Neural cell (in vitro differentiated cells): Measurements from ENCODE around the gene PCNA. TPM values are rescaled to one million over a fixed set of nuclear protein-coding genes. Genes with fewer than 3 reads are reported as not detected.

ENCODE experiments used
- H2AFZ ChIP-seq: fragments of 200-600, 300-800 bp; sonication (generic), shearing (Covaris generic); 2 replicates; pipeline ENCODE4 v1.6.0; 2014; ENCODE audit warnings: low read depth, mild to moderate bottlenecking, antibody characterized with exemption, low read length, moderate library complexity
- H3F3A ChIP-seq: fragments of 200-600 bp; shearing (Covaris generic); 2 replicates; pipeline ENCODE4 v1.6.1; 2016; ENCODE audit warnings: mild to moderate bottlenecking, moderate library complexity, mixed read lengths, antibody characterized with exemption, low read length; ENCODE audit not compliant: insufficient read depth, poor library complexity, severe bottlenecking
- H3K27ac ChIP-seq: fragments of 200-600, 300-800 bp; sonication (generic), shearing (Covaris generic); 2 replicates; pipeline ENCODE4 v1.5.1; 2014; ENCODE audit warnings: mild to moderate bottlenecking, low read length, moderate library complexity
- H3K27me3 ChIP-seq: fragments of 300-800, 200-600 bp; sonication (generic), shearing (Covaris generic); 2 replicates; pipeline ENCODE4 v1.6.0; 2014; ENCODE audit warnings: mild to moderate bottlenecking, low read depth, low read length, moderate library complexity; ENCODE audit not compliant: insufficient read depth
- H3K36me3 ChIP-seq: fragments of 300-800, 200-600 bp; sonication (generic), shearing (Covaris generic); 2 replicates; pipeline ENCODE4 v1.5.1; 2014; ENCODE audit warnings: mild to moderate bottlenecking, antibody characterized with exemption, low read length, moderate library complexity; ENCODE audit not compliant: insufficient read depth
- H3K4me2 ChIP-seq: fragments of 300-800, 200-600 bp; sonication (generic), shearing (Covaris generic); 2 replicates; pipeline ENCODE4 v1.6.0; 2014; ENCODE audit warnings: mild to moderate bottlenecking, low read length
- H3K4me3 ChIP-seq: fragments of 300-800, 200-600 bp; sonication (generic), shearing (Covaris generic); 2 replicates; pipeline ENCODE4 v1.5.1; 2014; ENCODE audit warnings: mild to moderate bottlenecking, low read length, moderate library complexity
- H3K79me2 ChIP-seq: fragments of 200-600 bp; shearing (Covaris generic); replicated peaks from 2 replicates; pipeline ENCODE4 v1.6.0; 2014; ENCODE audit warnings: mild to moderate bottlenecking, low read length, moderate library complexity; ENCODE audit not compliant: insufficient read depth
- H3K9ac ChIP-seq: fragments of 300-800, 200-600 bp; sonication (generic), shearing (Covaris generic); 2 replicates; pipeline ENCODE4 v1.6.1; 2016; ENCODE audit warnings: mild to moderate bottlenecking, low read length, mixed read lengths
- H3K9me2 ChIP-seq: fragments of 200-600 bp; shearing (Covaris generic); 2 replicates; pipeline ENCODE4 v1.6.1; 2016; ENCODE audit warnings: mild to moderate bottlenecking, low read length, mixed read lengths; ENCODE audit not compliant: insufficient read depth
- H3K9me3 ChIP-seq: fragments of 200-600, 300-800 bp; sonication (generic), shearing (Covaris generic); 2 replicates; pipeline ENCODE4 v1.6.1; 2016; ENCODE audit warnings: mild to moderate bottlenecking, mixed run types, low read length, moderate library complexity, mixed read lengths
- H4K20me1 ChIP-seq: fragments of 200-600 bp; shearing (Covaris generic); 2 replicates; pipeline ENCODE4 v1.6.1; 2016; ENCODE audit warnings: mild to moderate bottlenecking, mixed run types; ENCODE audit not compliant: insufficient read depth
- EP300 ChIP-seq: fragments of 450-650 bp; conservative IDR thresholded peaks from 2 replicates; pipeline ENCODE4 v1.6.1; 2014; ENCODE audit warnings: antibody characterized with exemption, mild to moderate bottlenecking, moderate library complexity; ENCODE audit not compliant: poor library complexity, severe bottlenecking
- EZH2 ChIP-seq: fragments of 200-600, 300-800 bp; shearing (Covaris generic), sonication (generic); IDR thresholded peaks from 2 replicates; pipeline ENCODE4 v1.6.1; 2014; ENCODE audit warnings: antibody characterized with exemption, low read length, borderline replicate concordance, mild to moderate bottlenecking; ENCODE audit not compliant: insufficient read depth, poor library complexity, severe bottlenecking
- MXI1 ChIP-seq: fragments of 450-650 bp; conservative IDR thresholded peaks from 2 replicates; pipeline ENCODE4 v1.6.1; 2014; ENCODE audit warnings: antibody characterized with exemption, mild to moderate bottlenecking; ENCODE audit not compliant: poor library complexity, severe bottlenecking
- POLR2AphosphoS5 ChIP-seq: IDR thresholded peaks from 2 replicates; pipeline ENCODE4 v1.6.1; 2012
- RAD21 ChIP-seq: fragments of 450-650 bp; conservative IDR thresholded peaks from 2 replicates; pipeline ENCODE4 v1.6.1; 2014; ENCODE audit warnings: antibody characterized with exemption, mild to moderate bottlenecking, moderate library complexity
- SMC3 ChIP-seq: fragments of 450-650 bp; conservative IDR thresholded peaks from 2 replicates; pipeline ENCODE4 v1.6.1; 2014; ENCODE audit warnings: antibody characterized with exemption, mild to moderate bottlenecking, moderate library complexity; ENCODE audit not compliant: poor library complexity
- TAF1 ChIP-seq: IDR thresholded peaks from 2 replicates; pipeline ENCODE4 v1.6.1; 2012; ENCODE audit warnings: low read depth
- polyA plus RNA-seq: library from polyadenylated mRNA; depleted of rRNA; stranded (reverse); fragments of >200 nt; gene quantifications from 2 replicates; pipeline ENCODE4 v1.2.3, GENCODE V29; 2014
- TF ChIP-seq, protein P1 (sequence below): IDR thresholded peaks from 2 replicates; pipeline ENCODE4 v1.6.1; 2012; ENCODE audit warnings: borderline replicate concordance
- TF ChIP-seq, protein P2 (sequence below): fragments of 450-650 bp; IDR thresholded peaks from 2 replicates; pipeline ENCODE4 v1.5.1; 2014; ENCODE audit warnings: antibody characterized with exemption, mild to moderate bottlenecking, moderate library complexity; ENCODE audit not compliant: poor library complexity, severe bottlenecking

Gene PCNA
- polyA plus RNA-seq, 1 donor from 2014 or later, result 165 TPM

DNA sequence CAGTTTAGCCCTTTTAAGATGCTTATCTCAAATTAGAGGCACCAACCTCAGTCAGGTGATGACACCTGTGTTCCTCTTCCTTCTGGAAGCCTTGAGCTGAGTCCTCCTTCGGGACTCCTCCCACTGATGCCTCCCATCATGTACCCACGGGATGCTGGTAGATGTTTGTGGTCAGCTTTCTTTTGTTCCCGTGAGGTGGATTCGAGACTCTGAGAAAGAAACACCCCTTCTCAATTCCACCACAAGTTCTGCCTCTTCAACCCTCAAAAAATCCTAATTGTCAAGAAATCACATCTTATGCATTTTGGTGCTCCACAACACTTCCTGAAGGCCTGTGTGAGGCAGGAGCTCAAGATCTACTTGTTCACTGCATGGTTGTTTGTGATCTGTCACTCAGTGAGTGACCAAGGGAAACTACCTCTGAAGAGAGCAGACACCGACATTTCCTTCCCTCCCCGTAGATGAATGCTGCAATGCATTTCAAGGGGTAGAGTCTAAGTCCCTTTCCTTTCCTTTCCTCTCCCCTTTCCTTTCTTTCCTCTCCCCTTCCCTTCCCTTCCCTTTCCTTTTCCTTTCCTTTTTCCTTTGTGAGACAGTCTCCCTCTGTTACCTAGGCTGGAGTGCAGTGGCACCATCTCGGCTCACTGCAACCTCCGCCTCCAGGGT lies 50.5 kb downstream of the PCNA start:
- TF ChIP-seq TAF1, result no peak
- TF ChIP-seq SMC3, result no peak
- TF ChIP-seq EP300, result no peak
- TF ChIP-seq RAD21, result no peak
- no peak for TF ChIP-seq POLR2AphosphoS5
- TF ChIP-seq, protein P1, sequence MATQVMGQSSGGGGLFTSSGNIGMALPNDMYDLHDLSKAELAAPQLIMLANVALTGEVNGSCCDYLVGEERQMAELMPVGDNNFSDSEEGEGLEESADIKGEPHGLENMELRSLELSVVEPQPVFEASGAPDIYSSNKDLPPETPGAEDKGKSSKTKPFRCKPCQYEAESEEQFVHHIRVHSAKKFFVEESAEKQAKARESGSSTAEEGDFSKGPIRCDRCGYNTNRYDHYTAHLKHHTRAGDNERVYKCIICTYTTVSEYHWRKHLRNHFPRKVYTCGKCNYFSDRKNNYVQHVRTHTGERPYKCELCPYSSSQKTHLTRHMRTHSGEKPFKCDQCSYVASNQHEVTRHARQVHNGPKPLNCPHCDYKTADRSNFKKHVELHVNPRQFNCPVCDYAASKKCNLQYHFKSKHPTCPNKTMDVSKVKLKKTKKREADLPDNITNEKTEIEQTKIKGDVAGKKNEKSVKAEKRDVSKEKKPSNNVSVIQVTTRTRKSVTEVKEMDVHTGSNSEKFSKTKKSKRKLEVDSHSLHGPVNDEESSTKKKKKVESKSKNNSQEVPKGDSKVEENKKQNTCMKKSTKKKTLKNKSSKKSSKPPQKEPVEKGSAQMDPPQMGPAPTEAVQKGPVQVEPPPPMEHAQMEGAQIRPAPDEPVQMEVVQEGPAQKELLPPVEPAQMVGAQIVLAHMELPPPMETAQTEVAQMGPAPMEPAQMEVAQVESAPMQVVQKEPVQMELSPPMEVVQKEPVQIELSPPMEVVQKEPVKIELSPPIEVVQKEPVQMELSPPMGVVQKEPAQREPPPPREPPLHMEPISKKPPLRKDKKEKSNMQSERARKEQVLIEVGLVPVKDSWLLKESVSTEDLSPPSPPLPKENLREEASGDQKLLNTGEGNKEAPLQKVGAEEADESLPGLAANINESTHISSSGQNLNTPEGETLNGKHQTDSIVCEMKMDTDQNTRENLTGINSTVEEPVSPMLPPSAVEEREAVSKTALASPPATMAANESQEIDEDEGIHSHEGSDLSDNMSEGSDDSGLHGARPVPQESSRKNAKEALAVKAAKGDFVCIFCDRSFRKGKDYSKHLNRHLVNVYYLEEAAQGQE, result no peak
- TF ChIP-seq EZH2, result no peak
- no peak for TF ChIP-seq MXI1
- TF ChIP-seq, protein P2, sequence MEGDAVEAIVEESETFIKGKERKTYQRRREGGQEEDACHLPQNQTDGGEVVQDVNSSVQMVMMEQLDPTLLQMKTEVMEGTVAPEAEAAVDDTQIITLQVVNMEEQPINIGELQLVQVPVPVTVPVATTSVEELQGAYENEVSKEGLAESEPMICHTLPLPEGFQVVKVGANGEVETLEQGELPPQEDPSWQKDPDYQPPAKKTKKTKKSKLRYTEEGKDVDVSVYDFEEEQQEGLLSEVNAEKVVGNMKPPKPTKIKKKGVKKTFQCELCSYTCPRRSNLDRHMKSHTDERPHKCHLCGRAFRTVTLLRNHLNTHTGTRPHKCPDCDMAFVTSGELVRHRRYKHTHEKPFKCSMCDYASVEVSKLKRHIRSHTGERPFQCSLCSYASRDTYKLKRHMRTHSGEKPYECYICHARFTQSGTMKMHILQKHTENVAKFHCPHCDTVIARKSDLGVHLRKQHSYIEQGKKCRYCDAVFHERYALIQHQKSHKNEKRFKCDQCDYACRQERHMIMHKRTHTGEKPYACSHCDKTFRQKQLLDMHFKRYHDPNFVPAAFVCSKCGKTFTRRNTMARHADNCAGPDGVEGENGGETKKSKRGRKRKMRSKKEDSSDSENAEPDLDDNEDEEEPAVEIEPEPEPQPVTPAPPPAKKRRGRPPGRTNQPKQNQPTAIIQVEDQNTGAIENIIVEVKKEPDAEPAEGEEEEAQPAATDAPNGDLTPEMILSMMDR, result no peak

DNA sequence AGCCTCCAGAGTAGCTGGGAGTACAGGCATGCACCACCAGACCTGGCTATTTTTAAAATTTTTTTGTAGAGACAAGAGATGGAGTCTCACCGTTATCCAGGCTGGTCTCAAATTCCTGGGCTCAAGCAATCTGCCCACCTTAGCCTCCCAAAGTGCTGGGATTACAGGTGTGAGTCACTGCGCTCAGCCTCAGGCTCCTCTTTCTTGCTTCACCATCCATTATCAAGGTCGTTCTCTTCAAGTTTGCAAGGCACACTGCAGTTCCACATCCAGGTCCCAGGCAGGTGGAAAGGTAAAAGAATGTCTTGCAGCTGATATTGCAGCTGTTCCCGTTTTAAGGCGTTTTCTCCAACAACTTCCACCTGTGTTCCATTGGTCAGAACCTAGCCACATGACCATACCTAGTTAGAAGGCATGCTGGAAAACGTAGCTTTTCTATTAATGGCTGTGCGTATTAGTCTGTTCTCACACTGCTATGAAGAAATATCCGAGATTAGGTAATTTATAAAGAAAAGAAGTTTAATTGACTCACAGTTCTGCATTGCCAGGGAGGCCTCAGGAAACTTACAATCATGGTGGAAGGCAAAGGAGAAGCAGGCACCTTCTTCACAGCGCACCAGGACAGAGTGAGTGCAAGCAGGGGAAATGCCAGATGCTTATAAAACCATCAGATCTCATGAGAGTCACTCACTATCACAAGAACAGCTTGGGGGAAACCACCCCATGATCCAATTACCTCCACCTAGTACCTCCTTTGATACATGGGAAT lies 51.7 kb downstream of the PCNA start:
- Histone ChIP-seq H3K79me2 (no peaks in the 10 kb centered on the region), H3K4me2 (no peak overlapping the region), H3K9ac (no peak overlapping the region), H3K4me3 (no peak overlapping the region), H3F3A (no peaks in the 10 kb centered on the region), H3K27ac (no peak overlapping the region), H3K36me3 (no peaks in the 10 kb centered on the region), H3K9me3 (no peaks in the 10 kb centered on the region), H3K9me2 (no peaks in the 10 kb centered on the region), H2AFZ (no peak overlapping the region), H4K20me1 (no peaks in the 10 kb centered on the region), H3K27me3 (no peaks in the 10 kb centered on the region)
- TF ChIP-seq RAD21, result no peak

More for the DNA sequence above, 50.5 kb downstream of the PCNA start:
- H3K27me3 ChIP-seq, result no peaks in the 10 kb centered on the region
- no peak overlapping the region for H3K4me2 ChIP-seq
- H2AFZ ChIP-seq, result no peak overlapping the region
- no peaks in the 10 kb centered on the region for H3K36me3 ChIP-seq
- no peaks in the 10 kb centered on the region for H3K9me2 ChIP-seq
- no peak overlapping the region for H3K27ac ChIP-seq
- H3K79me2 ChIP-seq, result no peaks in the 10 kb centered on the region
- no peak overlapping the region for H3K4me3 ChIP-seq
- H3K9ac ChIP-seq, result no peak overlapping the region
- no peaks in the 10 kb centered on the region for H3K9me3 ChIP-seq
- H3F3A ChIP-seq, result no peaks in the 10 kb centered on the region
- no peaks in the 10 kb centered on the region for H4K20me1 ChIP-seq
